Ovary (tissue), 9 donors: Measurements from ENCODE around the gene HCFC1R1. TPM values are rescaled to one million over a fixed set of nuclear protein-coding genes. Genes with fewer than 3 reads are reported as not detected.

Experiments used
- DNase-seq, 5 donors: peaks; one replicate each; pipeline ENCODE4 v3.0.0-alpha.2; 2019 to 2020
- H3K27ac ChIP-seq, 2 donors: fragments of 200-600 bp; one replicate each; pipeline versions ENCODE4 v1.5.1 to v1.8.0; 2019 to 2022
- H3K27me3 ChIP-seq: fragments of 200-600 bp; one replicate; pipeline ENCODE4 v1.8.0; 2022
- H3K36me3 ChIP-seq: fragments of 200-600 bp; sonication (generic); one replicate; pipeline ENCODE4 v1.5.1; 2019
- H3K4me1 ChIP-seq: one replicate; pipeline ENCODE4 v1.8.1; 2013; ENCODE audit warnings: mild to moderate bottlenecking, moderate library complexity; ENCODE audit not compliant: insufficient read depth
- H3K4me3 ChIP-seq: fragments of 200-600 bp; sonication (generic); one replicate; pipeline ENCODE4 v1.5.1; 2017
- H3K9me3 ChIP-seq, 2 donors: fragments of 200-600 bp in 1 of 2; sonication (generic) in 1 of 2; one replicate each; pipeline versions ENCODE4 v1.5.1 to v1.8.1; 2013 to 2019; ENCODE audit warnings: mild to moderate bottlenecking in 1 of 2, moderate library complexity in 1 of 2
- EP300 ChIP-seq: sonication (generic); formaldehyde crosslinking; IDR thresholded peaks from one replicate; pipeline ENCODE4 v1.6.1; 2017; ENCODE audit warnings: antibody characterized with exemption
- POLR2A ChIP-seq: fragments of 450-650 bp; IDR thresholded peaks from one replicate; pipeline ENCODE4 v1.6.1; 2017; ENCODE audit warnings: antibody characterized with exemption, mild to moderate bottlenecking, moderate library complexity
- WGBS, 3 donors: extraction: QIAGEN DNeasy Blood & Tissue Kit in 1 of 3; methylation state at CpG; one replicate each; pipeline versions ENCODE4 v1.1.5 to v1.1.7; 2013 to 2017; 5-methylcytosine and 5-hydroxymethylcytosine counted together
- intact Hi-C, 4 donors: fragments of 100-400 bp; cut with DNase I; formaldehyde crosslinking; loops; one replicate each; pipeline versions ENCODE4 v1.11.0 to v1.15.1; 2022 to 2023
- polyA plus RNA-seq, 2 donors: library from polyadenylated mRNA; stranded (reverse); fragments of 200-250 nt in 1 of 2; fragments of 350-450 nt in 1 of 2; fragmentation: Illumina TruSeq in 1 of 2; extraction: RNeasy Lipid Tissue Mini Kit (QIAGEN cat#74804) in 1 of 2; gene quantifications; one replicate each; pipeline ENCODE4 v1.2.3, GENCODE V29; 2013 to 2014
- total RNA-seq, 7 donors: library from RNA; depleted of rRNA in 2 of 7; stranded (reverse); fragments of >200 nt in 2 of 7; fragmentation: NEBNext Ultra II Directional in 3 of 7; extraction: Animal tissue kit (Norgen Biotek cat#: 25700) in 3 of 7; gene quantifications; one replicate each; pipeline versions ENCODE4 v1.1.0 to v1.2.4, GENCODE V29; 2016 to 2023
- TF ChIP-seq, protein P1 (sequence below), 3 donors: fragments of 450-650 bp in 2 of 3; fragments of 200-600 bp in 1 of 3; IDR thresholded peaks; one replicate each; pipeline versions ENCODE4 v1.5.1 to v1.8.0; 2016 to 2022; ENCODE audit warnings: antibody characterized with exemption in 3 of 3, mild to moderate bottlenecking in 1 of 3
- donor health status: DM: no; HTN: no; CAD: no; lungs with moderate emphysema.
- donor health status: DM: no; HTN: no; CAD: no.
- donor health status: Bipolar disorder and iron deficiency.
- donor health status: DM: yes; HTN: yes; CAD: no.
- donor health status: DM: no; HTN: no; CAD: no.
- donor health status: DM: yes; HTN: yes; CAD: no.

HCFC1R1 gene
- total and polyA plus RNA-seq, 9 donors = 15.9 to 82.0 (median 55.1) TPM

DNA sequence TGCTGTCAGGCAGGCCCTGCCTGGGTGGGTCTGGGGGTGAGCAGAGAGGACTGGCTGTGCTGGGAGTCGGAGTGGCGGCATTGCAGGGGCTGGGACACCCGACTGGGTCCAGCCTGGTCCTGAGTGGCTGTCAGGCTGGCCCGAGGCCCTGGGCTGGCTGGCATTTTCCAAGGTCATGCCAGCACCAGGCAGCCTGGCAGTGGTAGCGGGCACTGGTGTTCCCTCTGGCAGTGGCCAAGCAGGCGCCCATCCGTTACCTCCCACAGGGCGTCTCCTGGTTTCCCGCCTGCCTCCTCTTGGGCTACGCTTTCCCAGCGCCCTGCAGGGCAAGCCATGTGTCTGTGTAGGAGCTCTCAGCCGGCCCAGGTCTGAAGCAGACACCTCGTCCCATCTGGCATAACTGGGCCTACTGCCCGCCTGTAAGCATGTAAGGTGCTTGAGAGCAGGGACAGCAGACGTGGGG is 37.8 kb downstream of the HCFC1R1 start:
- Histone ChIP-seq H3K9me3 (no peaks in the 10 kb centered on the region), H3K4me1 (peaks cover 7% of the 10 kb centered on the region), H3K27ac (no peak overlapping the region), H3K27me3 (no peaks in the 10 kb centered on the region), H3K4me3 (no peak overlapping the region), H3K36me3 (no peaks in the 10 kb centered on the region)
- intact Hi-C loops = no loop called here
- no peak for TF ChIP-seq POLR2A
- no peak for DNase-seq
- WGBS, 3 donors = 63 to 74% (median 70%) methylated on average over 15 of the region's 15 CpGs

- H3K36me3 ChIP-seq = no peaks in the 10 kb centered on the region
- H3K27ac ChIP-seq = no peak overlapping the region
- peaks cover 8% of the 10 kb centered on the region for H3K4me1 ChIP-seq
- no peak overlapping the region for H3K4me3 ChIP-seq
- no peak for DNase-seq
- TF ChIP-seq POLR2A = no peak
- TF ChIP-seq, protein P1, sequence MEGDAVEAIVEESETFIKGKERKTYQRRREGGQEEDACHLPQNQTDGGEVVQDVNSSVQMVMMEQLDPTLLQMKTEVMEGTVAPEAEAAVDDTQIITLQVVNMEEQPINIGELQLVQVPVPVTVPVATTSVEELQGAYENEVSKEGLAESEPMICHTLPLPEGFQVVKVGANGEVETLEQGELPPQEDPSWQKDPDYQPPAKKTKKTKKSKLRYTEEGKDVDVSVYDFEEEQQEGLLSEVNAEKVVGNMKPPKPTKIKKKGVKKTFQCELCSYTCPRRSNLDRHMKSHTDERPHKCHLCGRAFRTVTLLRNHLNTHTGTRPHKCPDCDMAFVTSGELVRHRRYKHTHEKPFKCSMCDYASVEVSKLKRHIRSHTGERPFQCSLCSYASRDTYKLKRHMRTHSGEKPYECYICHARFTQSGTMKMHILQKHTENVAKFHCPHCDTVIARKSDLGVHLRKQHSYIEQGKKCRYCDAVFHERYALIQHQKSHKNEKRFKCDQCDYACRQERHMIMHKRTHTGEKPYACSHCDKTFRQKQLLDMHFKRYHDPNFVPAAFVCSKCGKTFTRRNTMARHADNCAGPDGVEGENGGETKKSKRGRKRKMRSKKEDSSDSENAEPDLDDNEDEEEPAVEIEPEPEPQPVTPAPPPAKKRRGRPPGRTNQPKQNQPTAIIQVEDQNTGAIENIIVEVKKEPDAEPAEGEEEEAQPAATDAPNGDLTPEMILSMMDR (IDR thresholded peaks at IDR 0.05) = no peak
- no peak for TF ChIP-seq EP300
- WGBS, 3 donors = 15 to 47% (median 16%) methylated on average over 9 of the region's 9 CpGs
- H3K9me3 ChIP-seq = no peaks in the 10 kb centered on the region
- intact Hi-C loops = no loop called here
- no peaks in the 10 kb centered on the region for H3K27me3 ChIP-seq
Observed at GRCh38 chr16:2985462-2985861, 38.3 kb downstream of the HCFC1R1 start.

DNA sequence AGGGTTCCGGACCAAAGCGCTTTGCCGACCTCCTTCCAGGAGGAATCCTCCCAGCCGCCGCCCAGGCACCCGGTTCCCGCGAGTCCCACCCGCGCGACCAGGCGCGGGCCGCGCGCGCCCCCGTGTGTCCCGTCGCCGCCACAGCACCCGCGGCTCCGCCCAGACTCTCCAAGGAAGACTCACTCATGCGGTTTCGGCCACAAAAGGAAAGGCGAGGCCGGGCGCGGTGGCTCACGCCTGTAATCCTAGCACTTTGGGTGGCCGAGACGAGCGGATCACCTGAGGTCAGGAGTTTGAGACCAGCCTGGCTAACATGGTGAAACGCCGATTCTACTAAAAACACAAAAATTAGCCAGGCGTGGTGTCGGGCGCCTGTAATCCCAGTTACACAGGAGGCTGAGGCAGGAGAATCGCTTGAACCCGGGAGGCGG is 40.0 kb downstream of the HCFC1R1 start:
- 8 to 12% (median 9%) methylated on average over 42 of the region's 42 CpGs for WGBS, 3 donors
- H3K4me3 ChIP-seq = no peak overlapping the region

GRCh38 chr16:2982402-2982801 is 41.3 kb downstream of the HCFC1R1 start:
- intact Hi-C loops = no loop called here
- DNase-seq = no peak
- Histone ChIP-seq H3K27ac (no peak overlapping the region), H3K27me3 (no peaks in the 10 kb centered on the region), H3K4me3 (no peak overlapping the region), H3K4me1 (peaks cover 8% of the 10 kb centered on the region), H3K36me3 (no peaks in the 10 kb centered on the region), H3K9me3 (no peaks in the 10 kb centered on the region)
- 73 to 78% (median 77%) methylated on average over 5 of the region's 5 CpGs for WGBS, 3 donors
- TF ChIP-seq EP300 = no peak

More for the DNA sequence above, 40.0 kb downstream of the HCFC1R1 start:
- TF ChIP-seq, protein P1 (IDR thresholded peaks at IDR 0.05) = peak; percentile 78 to 87 (median 86)
- TF ChIP-seq POLR2A (no peak), EP300 (no peak)
- DNase-seq = peak; percentile 65 to 89 (median 80)
- Histone ChIP-seq H3K4me1 (peaks cover 8% of the 10 kb centered on the region), H3K27me3 (no peaks in the 10 kb centered on the region), H3K9me3 (no peaks in the 10 kb centered on the region), H3K36me3 (no peaks in the 10 kb centered on the region), H3K27ac (no peak overlapping the region)
- intact Hi-C loops = no loop called here

DNA sequence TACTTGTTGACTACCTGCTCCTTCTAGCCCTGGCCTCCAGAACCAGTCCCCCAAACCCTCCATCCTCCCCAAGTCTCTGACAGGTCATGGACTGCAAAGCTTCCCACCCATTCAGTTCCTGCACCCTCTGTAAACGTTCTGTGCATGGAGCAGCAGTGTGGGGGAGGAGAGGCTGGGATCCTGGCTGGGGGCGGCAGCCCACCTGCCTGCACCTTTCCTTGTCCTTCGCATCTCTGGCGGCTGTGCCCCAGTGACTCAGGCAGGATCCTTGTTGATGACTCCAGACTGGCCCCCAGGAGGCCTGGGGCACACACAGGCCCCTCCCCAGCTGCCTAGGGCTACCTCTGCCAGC is 41.9 kb downstream of the HCFC1R1 start:
- H3K4me1 ChIP-seq = peaks cover 8% of the 10 kb centered on the region
- no peak overlapping the region for H3K4me3 ChIP-seq
- no peaks in the 10 kb centered on the region for H3K27me3 ChIP-seq
- no peak overlapping the region for H3K27ac ChIP-seq
- H3K9me3 ChIP-seq = no peaks in the 10 kb centered on the region
- no peak for DNase-seq
- intact Hi-C loops = no loop called here
- TF ChIP-seq, protein P1 (IDR thresholded peaks at IDR 0.05) = no peak
- no peak for TF ChIP-seq EP300
- TF ChIP-seq POLR2A = no peak
- 59 to 66% (median 60%) methylated on average over 4 of the region's 4 CpGs for WGBS, 3 donors
- H3K36me3 ChIP-seq = no peaks in the 10 kb centered on the region
